ENCODE data around the gene BOLA3.
"Not testable (repeated sequence)": the region's sequence is repeated elsewhere in the genome, so short reads cannot be mapped to it uniquely, and the experiment has no call there.

The BOLA3 gene, protein sequence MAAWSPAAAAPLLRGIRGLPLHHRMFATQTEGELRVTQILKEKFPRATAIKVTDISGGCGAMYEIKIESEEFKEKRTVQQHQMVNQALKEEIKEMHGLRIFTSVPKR

DNA sequence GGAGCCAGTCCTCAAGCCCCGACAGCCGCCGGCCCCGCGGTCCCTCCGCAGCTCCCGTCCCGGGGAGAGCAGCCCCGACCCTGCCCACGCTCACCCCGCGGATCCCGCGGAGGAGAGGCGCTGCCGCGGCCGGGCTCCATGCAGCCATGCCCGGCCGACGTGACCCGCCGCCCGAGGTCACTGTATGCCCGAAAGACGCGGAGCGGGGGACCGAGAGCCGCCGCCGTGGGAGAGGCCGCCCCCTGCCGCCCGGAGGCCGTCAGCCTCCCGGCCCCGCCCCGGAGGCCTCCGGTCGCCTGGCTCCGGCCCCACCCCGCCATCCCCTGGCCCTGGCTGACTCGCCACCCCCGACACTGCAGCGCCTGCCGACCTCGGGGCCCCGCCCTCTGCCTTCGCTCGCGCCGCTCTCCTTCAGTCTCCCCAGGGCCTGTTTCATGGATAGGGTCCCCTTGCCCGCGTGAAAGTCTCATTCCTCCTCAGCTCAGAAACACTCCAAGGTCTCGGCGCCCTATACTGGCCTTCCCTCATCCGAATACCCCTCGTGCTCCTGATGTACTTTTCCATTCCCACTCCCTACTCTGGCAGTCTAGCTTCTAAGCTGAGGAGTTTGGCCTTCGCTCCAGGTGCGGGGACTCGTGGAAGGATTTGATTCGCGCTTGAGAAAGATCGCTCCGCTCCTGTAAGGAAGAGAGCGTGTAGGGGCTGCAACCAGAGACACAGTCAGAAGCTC is at the start of gene BOLA3:
TSS of gene BOLA3 (minus strand) at position 186 of the 730 bp plus-strand sequence. CDS start at position 148, 38 bp downstream.
- DNase-seq: peak; percentile 91

GRCh38 chr2:74197049-74197448 is 49.3 kb upstream of the BOLA3 start:
- DNase-seq: no peak

DNA sequence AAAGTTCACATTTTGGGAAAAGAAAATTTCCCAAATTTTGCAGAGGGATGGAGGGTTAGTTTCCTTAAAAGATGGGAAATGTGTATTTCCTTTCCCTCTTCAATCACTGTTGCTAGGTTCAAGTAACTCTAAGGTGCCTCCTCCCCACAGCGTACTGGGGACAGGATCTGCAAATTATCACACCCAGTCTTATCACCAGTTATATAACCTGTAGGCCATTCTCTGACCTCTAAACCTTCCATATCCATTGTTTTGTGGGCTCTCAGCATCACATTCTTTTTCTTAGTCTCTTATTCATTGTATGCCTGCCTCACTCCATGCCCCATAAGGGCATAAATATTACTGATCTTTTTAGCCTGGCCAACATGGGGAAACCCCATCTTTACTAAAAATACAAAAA is 47.1 kb upstream of the BOLA3 start:
- DNase-seq: no peak

DNA sequence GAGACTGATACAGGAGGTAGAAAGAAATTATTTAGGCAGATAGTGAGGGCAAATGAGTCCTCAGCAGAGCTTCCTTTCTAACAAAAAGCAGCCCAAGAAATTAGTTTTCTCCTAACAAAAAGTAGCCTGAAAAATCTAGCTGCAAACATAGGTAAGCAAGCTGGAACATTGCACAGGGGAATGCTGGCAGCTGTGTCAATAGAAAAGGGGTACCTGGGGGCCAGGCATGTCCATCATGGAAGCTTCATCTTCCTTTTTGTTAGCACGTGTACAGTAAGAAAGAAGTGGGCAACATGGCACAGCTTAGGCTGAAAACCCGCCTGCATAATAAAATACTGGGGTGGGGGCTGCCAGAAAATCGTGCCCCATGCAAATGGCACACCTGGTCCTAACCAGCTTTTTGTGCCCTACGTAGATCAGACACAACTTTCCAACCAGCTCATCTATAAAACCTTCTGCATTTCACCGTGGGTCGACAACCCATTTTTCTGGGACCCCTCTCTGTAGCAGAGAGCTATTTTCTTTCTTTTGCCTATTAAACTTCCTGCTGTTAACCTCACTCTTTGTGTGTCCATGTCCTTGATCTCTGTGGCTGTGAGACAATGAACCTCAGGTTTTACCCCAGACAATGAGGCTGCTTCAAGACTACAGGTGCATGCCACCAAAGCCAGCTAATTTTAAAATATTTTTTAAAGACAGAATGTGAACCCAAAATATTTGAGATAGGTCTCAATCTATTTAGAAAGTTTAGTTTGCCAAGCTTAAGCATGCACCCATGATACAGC is 44.1 kb upstream of the BOLA3 start:
- peak; percentile 78 for DNase-seq

- no peak for DNase-seq
Measured at GRCh38 chr2:74188696-74189095, 41.0 kb upstream of the BOLA3 start.

DNA sequence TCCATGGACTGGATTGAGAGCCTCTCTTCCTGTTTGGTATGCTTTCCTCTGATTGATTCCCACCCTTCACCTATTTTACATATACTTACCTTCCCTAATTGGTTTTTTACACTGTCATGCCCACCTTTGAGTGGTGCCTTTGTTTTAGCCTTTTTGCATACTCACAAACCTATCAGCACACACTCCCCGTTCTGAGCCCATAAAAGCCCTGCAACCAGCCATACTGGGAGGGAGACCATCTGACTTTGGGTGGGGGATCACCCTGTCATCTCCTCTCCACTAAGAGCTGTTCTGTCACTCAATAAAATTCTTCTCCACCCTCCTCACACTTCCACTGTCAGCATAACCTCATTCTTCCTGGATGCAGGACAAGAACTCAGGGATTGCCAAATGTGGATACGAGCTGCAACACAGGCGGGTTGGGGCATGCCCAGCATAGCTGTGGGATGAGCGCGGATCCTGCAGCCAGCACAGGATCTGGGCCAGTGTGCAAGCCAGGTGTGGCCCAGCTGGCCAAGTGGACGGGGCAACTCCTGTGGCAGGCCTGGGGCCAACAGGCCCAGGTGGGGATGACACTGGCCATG is 40.4 kb upstream of the BOLA3 start:
- peak; percentile 44 for DNase-seq

GRCh38 chr2:74186706-74187105 is 39.0 kb upstream of the BOLA3 start:
- DNase-seq: not testable (repeated sequence)

DNA sequence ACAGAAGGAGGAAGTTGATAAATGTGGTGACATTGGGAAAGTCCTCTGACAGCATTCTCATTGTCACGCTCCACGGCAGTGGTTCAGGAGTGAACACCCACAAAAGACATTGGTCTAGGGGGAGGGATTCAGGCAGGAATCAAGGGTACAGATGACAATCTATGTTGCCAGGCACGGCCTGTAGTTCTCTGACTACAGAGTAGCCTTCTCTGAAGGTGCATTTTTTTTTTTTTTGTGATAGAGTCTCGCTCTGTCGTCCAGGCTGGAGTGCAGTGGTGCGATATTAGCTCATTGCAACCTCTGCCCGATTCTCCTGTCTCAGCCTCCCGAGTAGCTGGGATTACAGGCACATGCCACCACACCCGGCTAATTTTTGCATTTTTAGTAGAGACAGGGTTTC is 38.3 kb upstream of the BOLA3 start:
- DNase-seq: no peak

DNA sequence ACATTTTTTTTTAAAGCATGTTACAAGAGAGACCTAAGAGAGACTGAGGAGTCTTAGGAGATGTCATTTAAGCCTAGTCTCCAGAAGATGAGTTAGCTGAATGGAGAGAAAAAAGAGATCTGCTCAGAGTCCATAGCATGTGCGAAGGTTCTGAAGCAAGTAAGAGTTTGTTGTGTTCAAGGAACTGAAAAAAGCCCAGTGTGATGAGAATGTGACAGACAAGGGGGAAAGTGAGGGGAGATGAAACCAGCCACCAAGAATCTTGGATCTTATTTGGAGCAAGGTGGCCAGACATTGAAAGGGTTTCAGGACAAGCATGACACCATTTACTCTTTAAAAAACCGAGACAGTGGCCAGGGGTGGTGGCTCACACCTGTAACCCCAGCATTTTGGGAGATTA is 36.2 kb upstream of the BOLA3 start:
- no peak for DNase-seq

DNA sequence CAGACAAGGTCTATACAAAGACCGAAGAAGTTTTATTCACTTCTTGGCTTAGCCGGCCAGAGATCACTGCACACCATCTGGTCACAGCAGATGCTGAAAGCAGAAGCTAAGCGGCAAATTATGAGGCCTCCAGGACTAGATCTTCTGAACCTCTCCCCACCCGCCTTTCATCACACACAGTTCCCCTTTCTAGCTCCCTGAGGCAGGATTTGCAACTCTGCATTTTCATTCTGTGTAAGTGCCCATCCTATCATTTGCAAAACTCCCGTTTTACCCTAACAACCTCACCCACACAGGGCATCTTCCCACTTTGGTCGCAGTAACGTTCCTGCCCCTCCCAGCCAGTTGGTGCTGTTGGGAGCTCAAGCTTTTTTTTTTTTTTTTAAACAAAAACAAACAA is 34.0 kb upstream of the BOLA3 start:
- DNase-seq: peak; percentile 61

DNA sequence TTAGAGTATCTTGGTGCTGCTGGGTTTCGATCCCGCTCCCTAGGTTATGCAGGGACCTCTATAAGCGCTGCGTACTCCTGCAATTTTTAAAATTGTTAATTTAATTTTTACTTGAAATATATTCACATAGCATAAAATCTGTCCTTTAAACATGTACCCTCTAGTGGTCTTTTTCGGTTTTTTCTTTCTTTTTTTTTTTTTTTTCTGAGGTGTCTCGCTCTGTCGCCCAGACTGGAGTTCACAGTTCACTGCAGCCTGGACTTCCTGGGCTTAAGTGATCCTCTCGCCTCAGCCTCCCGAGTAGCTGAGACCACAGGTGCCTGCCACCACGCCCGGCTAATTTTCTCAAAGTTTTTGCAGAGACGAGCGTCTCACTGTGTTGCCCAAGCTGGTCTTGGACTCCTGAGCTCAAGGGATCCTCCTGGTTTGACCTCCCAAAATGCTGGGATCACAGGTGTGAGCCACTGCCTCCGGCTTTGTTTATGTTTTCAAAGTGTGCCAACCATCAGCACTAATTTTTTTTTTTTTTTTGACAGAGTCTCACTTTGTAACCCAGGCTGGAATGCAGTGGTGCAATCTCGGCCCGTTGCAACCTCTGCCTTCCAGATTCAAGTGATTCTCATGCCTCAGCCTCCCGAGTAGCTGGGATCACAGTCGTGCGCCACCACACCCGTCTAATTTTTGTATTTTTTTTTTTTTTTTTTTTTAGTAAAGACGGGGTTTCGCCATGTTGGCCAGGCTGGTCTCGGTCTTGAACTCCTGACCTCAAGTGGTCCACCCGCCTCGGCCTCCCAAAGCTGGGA is 31.6 kb upstream of the BOLA3 start:
- no peak for DNase-seq

- DNase-seq: peak; percentile 99
Measured at GRCh38 chr2:74178211-74179062, 30.7 kb upstream of the BOLA3 start, which contains the start of gene MOB1A. MOB1A (minus strand) TSS chr2:74178879; CDS start chr2:74178674, 205 bp downstream.

- no peak for DNase-seq
Measured at GRCh38 chr2:74177696-74178095, 30.0 kb upstream of the BOLA3 start.

GRCh38 chr2:74174909-74175308 is 27.2 kb upstream of the BOLA3 start:
- no peak for DNase-seq

- DNase-seq: no peak
Measured at GRCh38 chr2:74168739-74169138, 21.0 kb upstream of the BOLA3 start.

- no peak for DNase-seq
Measured at GRCh38 chr2:74164761-74165160, 17.0 kb upstream of the BOLA3 start.

DNA sequence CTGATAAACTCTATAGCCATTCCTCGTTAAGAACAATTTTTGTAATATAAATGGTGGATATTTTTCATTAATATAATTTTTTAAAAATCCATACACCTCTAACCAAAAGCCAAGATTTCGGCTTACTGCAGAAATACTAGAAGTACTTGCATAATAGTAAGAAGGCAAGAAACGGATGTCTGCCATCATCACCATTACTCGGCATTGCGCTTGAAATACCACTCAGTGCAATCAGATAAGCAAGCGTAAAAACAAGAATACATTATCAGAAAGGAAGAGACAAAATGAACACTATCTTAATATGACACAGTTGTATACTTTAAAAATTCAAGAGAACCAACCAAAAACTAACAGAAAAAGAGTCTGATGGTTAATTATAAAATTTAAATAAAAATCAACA is 15.2 kb upstream of the BOLA3 start:
- no peak for DNase-seq

GRCh38 chr2:74155830-74156229 is 8.1 kb upstream of the BOLA3 start:
- no peak for DNase-seq

DNA sequence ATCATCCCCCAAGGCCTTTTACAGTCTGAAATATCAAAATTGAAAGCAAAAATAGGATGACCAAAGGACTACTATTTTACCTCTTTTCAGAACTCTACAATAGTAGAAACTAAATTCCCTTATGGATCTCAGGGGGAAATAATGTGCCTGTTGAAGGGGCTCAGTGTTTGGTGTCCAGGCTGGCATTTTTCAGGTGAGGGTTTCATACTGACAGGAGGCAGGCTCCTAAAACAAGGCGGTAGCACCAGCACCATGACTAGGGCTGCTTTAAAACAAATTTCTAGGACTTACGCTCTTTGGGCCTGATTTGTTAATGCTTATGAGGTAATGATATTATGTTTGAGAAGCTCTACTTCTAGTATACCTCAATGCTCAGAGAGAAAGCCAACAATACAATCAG is 5.2 kb upstream of the BOLA3 start:
- no peak for DNase-seq

DNA sequence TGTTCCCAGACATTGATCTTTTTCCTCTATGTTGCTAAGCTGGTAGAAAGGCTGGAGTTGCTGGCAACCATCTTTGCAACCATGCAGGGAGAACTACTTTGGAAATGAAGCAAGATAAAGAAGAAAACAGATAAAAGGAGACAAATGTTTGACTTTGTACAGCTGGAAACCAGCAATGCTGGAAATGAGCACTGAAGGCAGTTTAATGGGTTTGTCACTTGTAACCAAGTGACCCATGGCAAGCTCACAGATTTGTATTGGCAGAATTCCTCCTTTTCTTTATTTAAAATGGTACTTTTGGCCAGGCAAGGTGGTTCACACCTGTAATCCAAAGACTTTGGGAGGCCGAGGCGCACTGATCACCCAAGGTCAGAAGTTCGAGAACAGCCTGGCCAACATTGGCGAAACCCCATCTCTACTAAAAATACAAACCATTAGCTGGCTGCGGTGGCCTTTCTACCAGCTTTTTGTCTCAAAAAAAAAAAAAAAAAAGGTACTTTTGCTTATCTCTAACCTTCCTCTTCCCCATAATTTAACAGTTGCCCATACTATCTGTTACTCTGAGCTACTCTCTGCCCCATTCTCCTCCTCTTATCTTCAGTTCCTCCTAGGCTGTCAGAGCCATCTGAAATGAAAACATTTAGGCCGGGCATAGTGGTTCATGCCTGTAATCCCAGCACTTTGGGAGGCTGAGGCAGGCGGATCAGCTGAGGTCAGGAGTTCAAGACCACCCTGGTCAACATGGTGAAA is 2.0 kb upstream of the BOLA3 start:
- no peak for DNase-seq

- no peak for DNase-seq
Measured at GRCh38 chr2:74149247-74149525, 1.5 kb upstream of the BOLA3 start.
